GM12878 (cell line): ENCODE measurements around the gene C1R. TPM values are rescaled to one million over a fixed set of nuclear protein-coding genes. Genes with fewer than 3 reads are reported as not detected.

ENCODE experiments used
- ATAC-seq: fragments of 200-7000 bp; cut with Tn5 transposase; 3 replicates; pipeline ENCODE4 v1.9.1; 2020; ENCODE audit warnings: mild to moderate bottlenecking, moderate library complexity
- BruUV-seq: library from RNA; stranded (reverse); fragments of 400-500 nt; replicated peaks from 2 replicates; lab custom pipeline; 2021; lab: Mats Ljungman, UMichigan
- CTCF ChIA-PET: fragments of 300-600 bp; sonication (Branson Sonifier 250); formaldehyde crosslinking; extraction: SDS; loops from one replicate; lab custom pipeline; 2021; ENCODE audit warnings: inconsistent platforms; lab: Yijun Ruan, JAX
- POLR2A ChIA-PET: fragments of 350-600 bp; formaldehyde crosslinking; extraction: SDS; loops from one replicate; lab custom pipeline; 2021; ENCODE audit warnings: inconsistent platforms; lab: Charles Lee
- RAD21 ChIA-PET: fragments of 300-600 bp; sonication (Branson Sonifier 250); formaldehyde crosslinking; loops from one replicate; lab custom pipeline; 2023; ENCODE audit warnings: antibody characterized with exemption; ENCODE audit not compliant: unreplicated experiment; lab: Charles Lee
- SMC1A ChIA-PET: fragments of 300-600 bp; sonication (Branson Sonifier 250); formaldehyde crosslinking; loops from one replicate; lab custom pipeline; 2023; ENCODE audit not compliant: unreplicated experiment, uncharacterized antibody; lab: Charles Lee
- DNase-seq: peaks from one replicate; pipeline ENCODE4 v3.0.0-alpha.2; 2011; ENCODE audit warnings: low read depth, low spot score
- FAIRE-seq: peaks from 3 replicates; lab custom pipeline; 2011; peaks lifted over from hg19 to GRCh38; lab: Jason Lieb, UNC
- H2AFZ ChIP-seq: 2 replicates; pipeline ENCODE4 v1.6.0; 2011; ENCODE audit warnings: low read depth, low read length, control low read depth; ENCODE audit not compliant: control insufficient read depth
- H3K27ac ChIP-seq: 2 replicates; pipeline ENCODE4 v1.5.1; 2011; ENCODE audit warnings: control low read depth; ENCODE audit not compliant: control insufficient read depth, insufficient read depth
- H3K27me3 ChIP-seq, 2 experiments: replicated peaks in 1 of 2; 2 replicates each; pipeline versions ENCODE4 v1.6.0 to v1.6.1; 2011; ENCODE audit warnings: low read length in 1 of 2; ENCODE audit not compliant: control insufficient read depth in 2 of 2, insufficient read depth in 2 of 2
- H3K36me3 ChIP-seq, 2 experiments: 2 replicates each; pipeline ENCODE4 v1.5.1; 2011; ENCODE audit warnings: low read length in 1 of 2; ENCODE audit not compliant: control insufficient read depth in 2 of 2, insufficient read depth in 2 of 2
- H3K4me1 ChIP-seq: 2 replicates; pipeline ENCODE4 v1.6.1; 2011; ENCODE audit warnings: mild to moderate bottlenecking, low read length, moderate library complexity, mixed read lengths; ENCODE audit not compliant: control insufficient read depth, insufficient read depth
- H3K4me2 ChIP-seq: 2 replicates; pipeline ENCODE4 v1.6.0; 2011; ENCODE audit warnings: control low read depth; ENCODE audit not compliant: control insufficient read depth, insufficient read depth
- H3K4me3 ChIP-seq: fragments of 200-600 bp; sonication (generic); 2 replicates; pipeline ENCODE4 v1.5.1; 2016
- H3K79me2 ChIP-seq: 2 replicates; pipeline ENCODE4 v1.6.0; 2011; ENCODE audit warnings: low read length; ENCODE audit not compliant: control insufficient read depth, insufficient read depth
- H3K9ac ChIP-seq: 2 replicates; pipeline ENCODE4 v1.8.0; 2011; ENCODE audit warnings: low read length, control low read depth, mixed read lengths; ENCODE audit not compliant: control insufficient read depth, insufficient read depth
- H3K9me3 ChIP-seq: replicated peaks from 3 replicates; pipeline ENCODE4 v1.5.1; 2011; ENCODE audit warnings: mild to moderate bottlenecking, low read length; ENCODE audit not compliant: control insufficient read depth, insufficient read depth
- H4K20me1 ChIP-seq: 2 replicates; pipeline ENCODE4 v1.6.0; 2011; ENCODE audit not compliant: control insufficient read depth, insufficient read depth
- CTCF ChIP-seq, 3 experiments: IDR thresholded peaks in 2 of 3; conservative IDR thresholded peaks in 1 of 3; 2 replicates each; pipeline ENCODE4 v1.5.1; 2011; ENCODE audit warnings: low read depth in 3 of 3, low read length in 3 of 3, mild to moderate bottlenecking in 3 of 3, control low read depth in 2 of 3, moderate library complexity in 2 of 3, inconsistent platforms in 1 of 3, mixed read lengths in 1 of 3; ENCODE audit not compliant: control insufficient read depth in 2 of 3, insufficient read depth in 1 of 3; ENCODE audit errors: extremely low read depth in 1 of 3
- ESRRA ChIP-seq: IDR thresholded peaks from 2 replicates; pipeline ENCODE4 v1.6.1; 2012; ENCODE audit warnings: mild to moderate bottlenecking, low read length, improper control_type of control experiment
- KDM1A ChIP-seq: fragments of 200-600 bp; sonication (generic); IDR thresholded peaks from 2 replicates; pipeline ENCODE4 v1.6.1; 2016; ENCODE audit warnings: borderline replicate concordance
- MYB ChIP-seq: fragments of 150-350 bp; IDR thresholded peaks from 2 replicates; pipeline ENCODE4 v1.6.1; 2014; ENCODE audit warnings: mild to moderate bottlenecking, low read depth, low read length, borderline replicate concordance
- NKRF ChIP-seq: fragments of 450-650 bp; conservative IDR thresholded peaks from 2 replicates; pipeline ENCODE4 v1.6.1; 2017; ENCODE audit warnings: mild to moderate bottlenecking, moderate library complexity
- NR2F1 ChIP-seq: fragments of 450-650 bp; conservative IDR thresholded peaks from 2 replicates; pipeline ENCODE4 v1.6.1; 2017; ENCODE audit warnings: mild to moderate bottlenecking
- RAD21 ChIP-seq: IDR thresholded peaks from 2 replicates; pipeline ENCODE4 v1.6.1; 2011; ENCODE audit warnings: mild to moderate bottlenecking, low read depth, low read length, moderate library complexity; ENCODE audit not compliant: insufficient read depth
- RAD51 ChIP-seq: fragments of 450-650 bp; IDR thresholded peaks from 2 replicates; pipeline ENCODE4 v1.6.1; 2016; ENCODE audit warnings: moderate library complexity, mild to moderate bottlenecking, inconsistent platforms
- RFX5 ChIP-seq: IDR thresholded peaks from 2 replicates; pipeline ENCODE4 v1.6.1; 2011; ENCODE audit warnings: low read depth, low read length, improper control_type of control experiment
- STAT3 ChIP-seq: IDR thresholded peaks from 2 replicates; pipeline ENCODE4 v1.6.1; 2011; ENCODE audit warnings: low read depth, low read length, improper control_type of control experiment
- TCF3 ChIP-seq: IDR thresholded peaks from 2 replicates; pipeline ENCODE4 v1.6.1; 2012; ENCODE audit warnings: low read depth, mild to moderate bottlenecking, low read length, borderline replicate concordance; ENCODE audit not compliant: insufficient read depth
- WGBS: methylation state at CpG from one replicate; pipeline ENCODE4 v1.1.6; 2016; ENCODE audit warnings: low lambda C conversion rate; ENCODE audit not compliant: insufficient replicate concordance, insufficient coverage; ENCODE audit errors: missing lambda C conversion rate; 5-methylcytosine and 5-hydroxymethylcytosine counted together
- in situ Hi-C: fragments of 300-500 bp; cut with MboI; formaldehyde crosslinking; loops from 9 replicates; pipeline ENCODE4 v1.14.3; 2018; ENCODE audit warnings: mixed read lengths
- intact Hi-C: fragments of 100-400 bp; cut with micrococcal nuclease; formaldehyde crosslinking; loops from one replicate; pipeline ENCODE4 v1.14.2; 2022; ENCODE audit not compliant: unreplicated experiment
- polyA plus RNA-seq, 11 experiments: library from polyadenylated mRNA; depleted of rRNA in 4 of 11; unstranded in 6 of 11; stranded (reverse) in 5 of 11; fragments of >200 nt; fragmentation: Nextera tagmentation in 4 of 11; fragmentation: Illumina TruSeq in 1 of 11; extraction: Ambion mirVana in 4 of 11; extraction: Trizol in 1 of 11; gene quantifications; 1 replicate in 1 of 11; 2 replicates in 10 of 11; pipeline versions ENCODE4 v1.2.1 to v1.2.3, GENCODE V29; 2011 to 2016; ENCODE audit warnings: inconsistent platforms in 2 of 11, missing spikeins in 2 of 11, low read depth in 1 of 11
- total RNA-seq, 4 experiments: library from RNA; depleted of rRNA in 3 of 4; stranded (reverse); fragments of >200 nt in 3 of 4; fragmentation: Illumina TruSeq in 1 of 4; extraction: Trizol in 1 of 4; gene quantifications; 2 replicates each; pipeline versions ENCODE4 v1.2.1 to v1.2.3, GENCODE V29; 2013 to 2021
- TF ChIP-seq, protein P1 (sequence below): IDR thresholded peaks from 2 replicates; pipeline ENCODE4 v1.6.1; 2011; ENCODE audit warnings: borderline replicate concordance, low read depth, mild to moderate bottlenecking, moderate library complexity, low read length; ENCODE audit not compliant: insufficient read depth, poor library complexity, severe bottlenecking
- TF ChIP-seq, protein P2 (sequence below): fragments of 150-350 bp; IDR thresholded peaks from 2 replicates; pipeline ENCODE4 v1.6.1; 2014; ENCODE audit warnings: mild to moderate bottlenecking, low read depth, low read length

Gene C1R
- total and polyA plus RNA-seq, 10 of the 15 experiments (the other 5 are each of a cell fraction or from before 2014, with no cell fraction given) = 0.31 to 1.9 (median 0.96) TPM; not detected in 1

GRCh38 chr12:7042842-7043241 lies 49.4 kb downstream of the C1R start:
- SMC1A ChIA-PET = interaction anchor here (0.6 to 0.7 kb wide), 2 partner anchors 11 to 98 kb away, joined by 4 read pairs; no protein-coding TSS in a partner anchor
- intact Hi-C loops = no loop called here
- in situ Hi-C loops = no loop called here
- Histone ChIP-seq H3K4me3 (no peak overlapping the region), H3K27ac (no peak overlapping the region), H3K4me1 (no peaks in the 10 kb centered on the region; the same call in 1 of the 2 replicates), H3K27me3 (no peaks in the 10 kb centered on the region), H3K79me2 (no peaks in the 10 kb centered on the region), H2AFZ (no peak overlapping the region), H3K9ac (no peak overlapping the region), H3K9me3 (no peaks in the 10 kb centered on the region), H3K36me3 (no peaks in the 10 kb centered on the region), H3K4me2 (no peak overlapping the region), H4K20me1 (no peaks in the 10 kb centered on the region)
- no TSS peak for BruUV-seq
- 18% methylated on average over 6 of the region's 6 CpGs for WGBS
- FAIRE-seq = no peak
- ATAC-seq = peak; percentile 41; the same call in 1 of the 3 replicates
- RAD21 ChIA-PET = no interaction called here
- no peak for DNase-seq
- TF ChIP-seq KDM1A = no peak
- no peak for TF ChIP-seq ESRRA
- TF ChIP-seq, protein P1, sequence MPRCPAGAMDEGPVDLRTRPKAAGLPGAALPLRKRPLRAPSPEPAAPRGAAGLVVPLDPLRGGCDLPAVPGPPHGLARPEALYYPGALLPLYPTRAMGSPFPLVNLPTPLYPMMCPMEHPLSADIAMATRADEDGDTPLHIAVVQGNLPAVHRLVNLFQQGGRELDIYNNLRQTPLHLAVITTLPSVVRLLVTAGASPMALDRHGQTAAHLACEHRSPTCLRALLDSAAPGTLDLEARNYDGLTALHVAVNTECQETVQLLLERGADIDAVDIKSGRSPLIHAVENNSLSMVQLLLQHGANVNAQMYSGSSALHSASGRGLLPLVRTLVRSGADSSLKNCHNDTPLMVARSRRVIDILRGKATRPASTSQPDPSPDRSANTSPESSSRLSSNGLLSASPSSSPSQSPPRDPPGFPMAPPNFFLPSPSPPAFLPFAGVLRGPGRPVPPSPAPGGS = no peak
- no peak for TF ChIP-seq NR2F1
- TF ChIP-seq TCF3 = no peak
- TF ChIP-seq MYB = no peak
- TF ChIP-seq RAD21 = 0 out of 2 replicates have a peak, but pooled peaks have one; percentile 29
- TF ChIP-seq NKRF = no peak
- no peak for TF ChIP-seq RAD51
- no peak for TF ChIP-seq RFX5
- TF ChIP-seq, protein P2, sequence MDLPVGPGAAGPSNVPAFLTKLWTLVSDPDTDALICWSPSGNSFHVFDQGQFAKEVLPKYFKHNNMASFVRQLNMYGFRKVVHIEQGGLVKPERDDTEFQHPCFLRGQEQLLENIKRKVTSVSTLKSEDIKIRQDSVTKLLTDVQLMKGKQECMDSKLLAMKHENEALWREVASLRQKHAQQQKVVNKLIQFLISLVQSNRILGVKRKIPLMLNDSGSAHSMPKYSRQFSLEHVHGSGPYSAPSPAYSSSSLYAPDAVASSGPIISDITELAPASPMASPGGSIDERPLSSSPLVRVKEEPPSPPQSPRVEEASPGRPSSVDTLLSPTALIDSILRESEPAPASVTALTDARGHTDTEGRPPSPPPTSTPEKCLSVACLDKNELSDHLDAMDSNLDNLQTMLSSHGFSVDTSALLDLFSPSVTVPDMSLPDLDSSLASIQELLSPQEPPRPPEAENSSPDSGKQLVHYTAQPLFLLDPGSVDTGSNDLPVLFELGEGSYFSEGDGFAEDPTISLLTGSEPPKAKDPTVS = no peak
- no peak for TF ChIP-seq STAT3
- 0 out of 6 replicates have a peak, but pooled peaks of 1 of the 3 experiments have one; percentile 18 for TF ChIP-seq CTCF (IDR thresholded peaks at IDR 0.05 in 2 of 3, conservative IDR thresholded peaks at IDR 0.05 in 1 of 3; ENCODE audit: control insufficient read depth in 2 of 3, extremely low read depth in 1 of 3, insufficient read depth in 1 of 3, low read depth in 3 of 3, low read length in 3 of 3)
- CTCF ChIA-PET = interaction anchor here (1.3 to 2.7 kb wide), 5 partner anchors 10 to 98 kb away, joined by 4 to 17 read pairs (median 7); partner anchors contain the start of genes C12orf57 and RNU7-1
- POLR2A ChIA-PET = no interaction called here
